IMR-90 (cell line): ENCODE results near the gene LRRTM4. TPM values are rescaled to one million over a fixed set of nuclear protein-coding genes. Genes with fewer than 3 reads are reported as not detected.

Experiments used
- ATAC-seq: fragments of 200-7000 bp; cut with Tn5 transposase; 2 replicates; pipeline ENCODE4 v1.9.1; 2020; ENCODE audit warnings: low read depth, mild to moderate bottlenecking, moderate library complexity
- BruUV-seq: library from RNA; stranded (reverse); fragments of 400-500 nt; replicated peaks from 2 replicates; lab custom pipeline; 2021; lab: Mats Ljungman, UMichigan
- CTCF ChIA-PET: fragments of 300-600 bp; formaldehyde crosslinking; extraction: SDS; loops from one replicate; lab custom pipeline; 2021; ENCODE audit warnings: antibody characterized with exemption; lab: Yijun Ruan, JAX
- POLR2A ChIA-PET: fragments of 300-600 bp; sonication (Branson Sonifier 250); formaldehyde crosslinking; loops from one replicate; lab custom pipeline; 2022; ENCODE audit warnings: antibody characterized with exemption; ENCODE audit not compliant: unreplicated experiment; lab: Charles Lee
- DNase-seq: peaks from one replicate; pipeline ENCODE4 v3.0.0; 2013
- H2AFZ ChIP-seq: replicated peaks from 2 replicates; pipeline ENCODE3; 2013; ENCODE audit warnings: low read length, mild to moderate bottlenecking; ENCODE audit not compliant: poor library complexity
- H2AK5ac ChIP-seq: 2 replicates; pipeline ENCODE4 v1.6.1; 2013; ENCODE audit warnings: low read depth, low read length, inconsistent platforms
- H2AK9ac ChIP-seq: replicated peaks from 2 replicates; pipeline ENCODE3; 2013; ENCODE audit warnings: mild to moderate bottlenecking, low read depth, low read length, moderate library complexity; ENCODE audit not compliant: poor library complexity
- H2BK120ac ChIP-seq: 2 replicates; pipeline ENCODE4 v1.6.1; 2013; ENCODE audit warnings: low read depth, low read length, inconsistent platforms
- H2BK15ac ChIP-seq: 3 replicates; pipeline ENCODE4 v1.6.1; 2013; ENCODE audit warnings: low read depth, low read length, inconsistent platforms
- H2BK20ac ChIP-seq: 2 replicates; pipeline ENCODE4 v1.6.1; 2013; ENCODE audit warnings: low read depth, mild to moderate bottlenecking, inconsistent platforms, low read length, moderate library complexity
- H2BK5ac ChIP-seq: 2 replicates; pipeline ENCODE4 v1.6.1; 2013; ENCODE audit warnings: mild to moderate bottlenecking, low read depth, low read length, inconsistent platforms; ENCODE audit not compliant: poor library complexity, severe bottlenecking
- H3K14ac ChIP-seq: replicated peaks from 2 replicates; pipeline ENCODE4 v1.6.1; 2013; ENCODE audit warnings: low read depth, low read length, inconsistent platforms
- H3K18ac ChIP-seq: 2 replicates; pipeline ENCODE4 v1.6.1; 2013; ENCODE audit warnings: low read depth, low read length, control low read depth
- H3K23ac ChIP-seq: 2 replicates; pipeline ENCODE4 v1.6.1; 2013; ENCODE audit warnings: low read depth, low read length, inconsistent platforms
- H3K27ac ChIP-seq: 2 replicates; pipeline ENCODE4 v1.5.1; 2013; ENCODE audit warnings: mild to moderate bottlenecking, control low read depth, low read length; ENCODE audit not compliant: insufficient read depth
- H3K27me3 ChIP-seq: 2 replicates; pipeline ENCODE4 v1.6.1; 2013; ENCODE audit warnings: low read length; ENCODE audit not compliant: control insufficient read depth, insufficient read depth
- H3K36me3 ChIP-seq: 2 replicates; pipeline ENCODE4 v1.6.1; 2013; ENCODE audit warnings: low read length, mixed read lengths; ENCODE audit not compliant: control insufficient read depth, insufficient read depth
- H3K4ac ChIP-seq: 2 replicates; pipeline ENCODE4 v1.6.1; 2013; ENCODE audit warnings: low read depth, low read length, inconsistent platforms
- H3K4me1 ChIP-seq: 2 replicates; pipeline ENCODE4 v1.6.1; 2013; ENCODE audit warnings: low read length, mixed read lengths; ENCODE audit not compliant: control insufficient read depth, insufficient read depth
- H3K4me2 ChIP-seq: 2 replicates; pipeline ENCODE4 v1.6.1; 2013; ENCODE audit warnings: low read depth, mild to moderate bottlenecking, control low read depth, low read length, moderate library complexity
- H3K4me3 ChIP-seq: 2 replicates; pipeline ENCODE4 v1.5.1; 2013; ENCODE audit warnings: low read depth, mild to moderate bottlenecking, control low read depth, low read length, moderate library complexity; ENCODE audit not compliant: insufficient read depth
- H3K56ac ChIP-seq: 2 replicates; pipeline ENCODE4 v1.6.1; 2013; ENCODE audit warnings: low read length, inconsistent platforms; ENCODE audit not compliant: insufficient read depth; ENCODE audit errors: extremely low read depth
- H3K79me1 ChIP-seq, 2 experiments: 2 replicates each; pipeline ENCODE4 v1.6.1; 2013; ENCODE audit warnings: low read length in 2 of 2, inconsistent platforms in 1 of 2, low read depth in 1 of 2
- H3K9ac ChIP-seq: 2 replicates; pipeline ENCODE4 v1.6.1; 2013; ENCODE audit warnings: low read depth, low read length, control low read depth
- H3K9me1 ChIP-seq: 2 replicates; pipeline ENCODE4 v1.6.1; 2013; ENCODE audit warnings: low read length, inconsistent platforms; ENCODE audit not compliant: insufficient read depth
- H3K9me3 ChIP-seq: 2 replicates; pipeline ENCODE4 v1.6.1; 2013; ENCODE audit warnings: low read length; ENCODE audit not compliant: control insufficient read depth, insufficient read depth
- H4K20me1 ChIP-seq: 2 replicates; pipeline ENCODE4 v1.6.1; 2013; ENCODE audit warnings: low read length, inconsistent platforms; ENCODE audit not compliant: insufficient read depth
- H4K5ac ChIP-seq: 2 replicates; pipeline ENCODE4 v1.6.1; 2013; ENCODE audit warnings: mild to moderate bottlenecking, low read depth, low read length, control low read depth
- H4K8ac ChIP-seq, 2 experiments: 2 replicates each; pipeline ENCODE4 v1.6.1; 2013; ENCODE audit warnings: low read depth in 2 of 2, low read length in 2 of 2, control low read depth in 1 of 2, inconsistent platforms in 1 of 2
- H4K91ac ChIP-seq: 2 replicates; pipeline ENCODE4 v1.6.1; 2013; ENCODE audit warnings: low read depth, low read length, inconsistent platforms; ENCODE audit not compliant: insufficient read depth
- BHLHE40 ChIP-seq: fragments of 150-350 bp; IDR thresholded peaks from 2 replicates; pipeline ENCODE4 v1.6.1; 2016; ENCODE audit warnings: mild to moderate bottlenecking, low read depth, low read length
- CEBPB ChIP-seq: IDR thresholded peaks from 2 replicates; pipeline ENCODE4 v1.6.1; 2012; ENCODE audit warnings: low read depth, low read length, improper control_type of control experiment
- CHD1 ChIP-seq: IDR thresholded peaks from 2 replicates; pipeline ENCODE4 v1.6.1; 2012; ENCODE audit warnings: low read depth, low read length, improper control_type of control experiment
- CTCF ChIP-seq: conservative IDR thresholded peaks from 2 replicates; pipeline ENCODE4 v1.5.1; 2012; ENCODE audit warnings: mild to moderate bottlenecking, low read depth, low read length, improper control_type of control experiment
- FOS ChIP-seq: fragments of 150-350 bp; IDR thresholded peaks from 2 replicates; pipeline ENCODE4 v1.6.1; 2016; ENCODE audit warnings: low read depth, low read length
- MAFK ChIP-seq: IDR thresholded peaks from 2 replicates; pipeline ENCODE4 v1.6.1; 2012; ENCODE audit warnings: low read depth, low read length, improper control_type of control experiment
- MAZ ChIP-seq: IDR thresholded peaks from 2 replicates; pipeline ENCODE4 v1.6.1; 2012; ENCODE audit warnings: low read depth, mild to moderate bottlenecking, low read length, improper control_type of control experiment, moderate library complexity, borderline replicate concordance
- MXI1 ChIP-seq: IDR thresholded peaks from 2 replicates; pipeline ENCODE4 v1.6.1; 2012; ENCODE audit warnings: low read depth, mild to moderate bottlenecking, low read length, moderate library complexity, borderline replicate concordance
- NFE2L2 ChIP-seq: fragments of 150-350 bp; IDR thresholded peaks from 2 replicates; pipeline ENCODE4 v1.6.1; 2016; ENCODE audit warnings: low read depth, mild to moderate bottlenecking, low read length
- POLR2A ChIP-seq: IDR thresholded peaks from 2 replicates; pipeline ENCODE4 v1.6.1; 2012; ENCODE audit warnings: mild to moderate bottlenecking, low read depth, low read length
- RAD21 ChIP-seq: IDR thresholded peaks from 2 replicates; pipeline ENCODE4 v1.6.1; 2012; ENCODE audit warnings: low read length, improper control_type of control experiment
- RFX5 ChIP-seq: IDR thresholded peaks from 2 replicates; pipeline ENCODE4 v1.8.0; 2012; ENCODE audit warnings: low read depth, mild to moderate bottlenecking, low read length, moderate library complexity
- SMC3 ChIP-seq: fragments of 150-350 bp; IDR thresholded peaks from 2 replicates; pipeline ENCODE4 v1.6.1; 2016; ENCODE audit warnings: low read depth, mild to moderate bottlenecking, antibody characterized with exemption, low read length, moderate library complexity
- USF2 ChIP-seq: fragments of 150-350 bp; IDR thresholded peaks from 2 replicates; pipeline ENCODE4 v1.6.1; 2017; ENCODE audit warnings: mild to moderate bottlenecking, antibody characterized with exemption, low read length, low read depth
- WGBS, 2 experiments: methylation state at CpG; one replicate each; pipeline versions ENCODE4 v1.1.5 to v1.1.7; 2013; ENCODE audit warnings: missing lambda C conversion rate in 2 of 2; ENCODE audit not compliant: insufficient read length in 1 of 2; ENCODE audit errors: extremely low coverage in 2 of 2; 5-methylcytosine and 5-hydroxymethylcytosine counted together
- dilution Hi-C: fragments of 300-500 bp; cut with HindIII; formaldehyde crosslinking; loops from one replicate; pipeline ENCODE4 v1.14.3; 2018; ENCODE audit warnings: low sequenced_read_pairs; ENCODE audit not compliant: unreplicated experiment
- in situ Hi-C: fragments of 300-500 bp; cut with MboI; formaldehyde crosslinking; loops from 3 replicates; pipeline ENCODE4 v1.14.3; 2019; ENCODE audit warnings: low sequenced_read_pairs, inconsistent platforms, mixed read lengths
- intact Hi-C: fragments of 100-400 bp; cut with micrococcal nuclease; formaldehyde crosslinking; loops from 2 replicates; pipeline ENCODE4 v1.10.0; 2022
- polyA plus RNA-seq, 3 experiments: library from polyadenylated mRNA; depleted of rRNA; stranded (reverse); fragments of >200 nt; gene quantifications; 2 replicates each; pipeline ENCODE4 v1.2.3, GENCODE V29; 2012; ENCODE audit warnings: low replicate concordance in 1 of 3
- total RNA-seq: library from RNA; depleted of rRNA; stranded (reverse); fragments of >200 nt; gene quantifications from 2 replicates; pipeline ENCODE4 v1.2.3, GENCODE V29; 2012

LRRTM4 gene
- total and polyA plus RNA-seq, 2 of the 4 experiments (the other 2 are of a cell fraction): not detected

GRCh38 chr2:77021161-77021560 lies 501.0 kb downstream of the LRRTM4 start:
- TF ChIP-seq USF2 (no peak), POLR2A (no peak), SMC3 (no peak), MXI1 (no peak), MAFK (no peak), RFX5 (no peak), RAD21 (no peak), FOS (no peak), MAZ (no peak), CTCF (no peak), NFE2L2 (no peak), CEBPB (no peak), CHD1 (no peak), BHLHE40 (no peak)
- Histone ChIP-seq H3K27ac (no peak overlapping the region), H3K23ac (no peak overlapping the region), H2BK15ac (no peak overlapping the region), H3K9me3 (no peaks in the 10 kb centered on the region), H3K9ac (no peak overlapping the region), H3K4ac (no peak overlapping the region), H3K56ac (no peak overlapping the region), H3K27me3 (no peaks in the 10 kb centered on the region), H2AK9ac (no peak overlapping the region), H3K4me3 (no peak overlapping the region), H3K18ac (no peak overlapping the region), H3K79me1 (no peaks in the 10 kb centered on the region), H2BK5ac (no peak overlapping the region), H3K36me3 (no peaks in the 10 kb centered on the region), H3K9me1 (no peaks in the 10 kb centered on the region), H3K14ac (no peak overlapping the region), H3K4me2 (no peak overlapping the region), H2BK20ac (no peak overlapping the region), H2AFZ (no peak overlapping the region), H2BK120ac (no peak overlapping the region), H4K20me1 (no peaks in the 10 kb centered on the region), H4K8ac (no peak overlapping the region), H4K91ac (no peak overlapping the region), H2AK5ac (no peak overlapping the region), H3K4me1 (no peaks in the 10 kb centered on the region), H4K5ac (no peak overlapping the region)
- ChIA-PET CTCF (no interaction called here), POLR2A (no interaction called here)
- in situ Hi-C loops (no loop called here), dilution Hi-C loops (no loop called here), intact Hi-C loops (no loop called here)
- WGBS, 2 experiments: no CpG with 5 or more reads among the region's 3 CpGs
- no peak for DNase-seq
- ATAC-seq: no peak
- BruUV-seq: no TSS peak
